Fibroblast of pulmonary artery (primary cell): Measurements from ENCODE around the gene CARD10.
"Not testable (repeated sequence)": the region's sequence is repeated elsewhere in the genome, so short reads cannot be mapped to it uniquely, and the experiment has no call there.

ENCODE experiments used
- DNase-seq: peaks from one replicate; pipeline ENCODE4 v3.0.0-alpha.2; 2010; ENCODE audit warnings: low read depth
- H3K4me3 ChIP-seq: replicated peaks from 2 replicates; pipeline ENCODE4 v1.5.1; 2011; ENCODE audit warnings: low read depth, mild to moderate bottlenecking, control low read depth, low read length, moderate library complexity
- CTCF ChIP-seq: IDR thresholded peaks from 2 replicates; pipeline ENCODE4 v1.5.1; 2011; ENCODE audit warnings: mild to moderate bottlenecking, control low read depth, low read length, inconsistent platforms; ENCODE audit errors: missing control alignments

CARD10 gene

GRCh38 chr22:37470087-37470445 lies 49.1 kb downstream of the CARD10 start:
- TF ChIP-seq CTCF: no peak
- DNase-seq: no peak
- H3K4me3 ChIP-seq: no peak overlapping the region

GRCh38 chr22:37469416-37470086 lies 49.7 kb downstream of the CARD10 start:
- TF ChIP-seq CTCF: no peak
- H3K4me3 ChIP-seq: no peak overlapping the region
- DNase-seq: no peak

- not testable (repeated sequence) for DNase-seq, H3K4me3 ChIP-seq
Measured at GRCh38 chr22:37468201-37468695, 51.0 kb downstream of the CARD10 start.

GRCh38 chr22:37467391-37467955 lies 51.7 kb downstream of the CARD10 start:
- H3K4me3 ChIP-seq: no peak overlapping the region
- no peak for TF ChIP-seq CTCF
- no peak for DNase-seq

- TF ChIP-seq CTCF: no peak
- DNase-seq: peak; percentile 16
- H3K4me3 ChIP-seq: no peak overlapping the region
Measured at GRCh38 chr22:37464181-37464580, 55.0 kb downstream of the CARD10 start.

GRCh38 chr22:37462983-37463382 lies 56.2 kb downstream of the CARD10 start:
- H3K4me3 ChIP-seq: no peak overlapping the region
- no peak for TF ChIP-seq CTCF
- DNase-seq: peak; percentile 61

GRCh38 chr22:37462436-37462835 lies 56.8 kb downstream of the CARD10 start:
- H3K4me3 ChIP-seq: no peak overlapping the region
- no peak for DNase-seq
- no peak for TF ChIP-seq CTCF
